NCI-H2081 (cell line): ENCODE measurements around the gene EIF5AL1.
"Not testable (repeated sequence)": the region's sequence is repeated elsewhere in the genome, so short reads cannot be mapped to it uniquely, and the experiment has no call there.

ENCODE experiments used
- DNase-seq, 2 experiments: peaks; one replicate each; lab custom pipeline; 2025; lab: John Stamatoyannopoulos, UW

The EIF5AL1 gene

GRCh38 chr10:79509934-79510508, 2.3 kb upstream of the EIF5AL1 start:
- not testable (repeated sequence) for DNase-seq

GRCh38 chr10:79516532-79517205, 4.3 kb downstream of the EIF5AL1 start:
- DNase-seq, result not testable (repeated sequence)

- not testable (repeated sequence) for DNase-seq
These were observed 5.2 kb downstream of the EIF5AL1 start for GRCh38 chr10:79517567-79517966.

GRCh38 chr10:79521751-79522150, 9.4 kb downstream of the EIF5AL1 start:
- DNase-seq, result not testable (repeated sequence)

GRCh38 chr10:79522464-79522863, 10.1 kb downstream of the EIF5AL1 start:
- not testable (repeated sequence) for DNase-seq

GRCh38 chr10:79523157-79523853, 11.0 kb downstream of the EIF5AL1 start:
- not testable (repeated sequence) for DNase-seq

- DNase-seq, result not testable (repeated sequence)
These were observed 12.8 kb downstream of the EIF5AL1 start for GRCh38 chr10:79525049-79525710.

- not testable (repeated sequence) for DNase-seq
These were observed 15.9 kb downstream of the EIF5AL1 start for GRCh38 chr10:79528261-79528660.

- DNase-seq, result not testable (repeated sequence)
These were observed 21.0 kb downstream of the EIF5AL1 start for GRCh38 chr10:79533142-79533902.

- not testable (repeated sequence) for DNase-seq
These were observed 21.5 kb downstream of the EIF5AL1 start for GRCh38 chr10:79533903-79534175.

- not testable (repeated sequence) for DNase-seq
These were observed 26.0 kb downstream of the EIF5AL1 start for GRCh38 chr10:79538311-79538710.

- DNase-seq, result not testable (repeated sequence)
These were observed 28.6 kb downstream of the EIF5AL1 start for GRCh38 chr10:79540930-79541329.

GRCh38 chr10:79542626-79543025, 30.3 kb downstream of the EIF5AL1 start:
- DNase-seq, result no peak

GRCh38 chr10:79544408-79544807, 32.1 kb downstream of the EIF5AL1 start:
- DNase-seq, result not testable (repeated sequence)

GRCh38 chr10:79544926-79545659, 32.8 kb downstream of the EIF5AL1 start:
- not testable (repeated sequence) for DNase-seq

- DNase-seq, result not testable (repeated sequence)
These were observed 34.8 kb downstream of the EIF5AL1 start for GRCh38 chr10:79547128-79547527.

GRCh38 chr10:79547973-79548372, 35.6 kb downstream of the EIF5AL1 start:
- no peak for DNase-seq

GRCh38 chr10:79552143-79552542, 39.8 kb downstream of the EIF5AL1 start:
- no peak for DNase-seq

- DNase-seq, result no peak
These were observed 43.3 kb downstream of the EIF5AL1 start for GRCh38 chr10:79555354-79556309.

GRCh38 chr10:79556961-79557360, 44.6 kb downstream of the EIF5AL1 start:
- DNase-seq, result not testable (repeated sequence)
